Left lung (tissue), 10 donors: ENCODE measurements around the gene SMCR8. TPM values are rescaled to one million over a fixed set of nuclear protein-coding genes. Genes with fewer than 3 reads are reported as not detected.
A peak's percentile ranks its signal among the peaks of the same experiment; 100 is the strongest.

Experiments used
- ATAC-seq: fragments of 200-7000 bp; cut with Tn5 transposase; one replicate; pipeline ENCODE4 v1.9.1; 2020; ENCODE audit warnings: moderate library complexity
- DNase-seq, 4 donors: peaks; one replicate each; pipeline ENCODE4 v3.0.0-alpha.2; 2013 to 2020
- H3K27ac ChIP-seq, 2 donors: fragments of 200-600 bp; sonication (generic) in 1 of 2; one replicate each; pipeline versions ENCODE4 v1.5.0 to v1.8.0; 2020 to 2021
- H3K27me3 ChIP-seq, 2 donors: fragments of 200-600 bp; sonication (generic) in 1 of 2; one replicate each; pipeline versions ENCODE4 v1.5.0 to v1.8.0; 2020 to 2021
- H3K36me3 ChIP-seq, 2 donors: fragments of 200-600 bp; sonication (generic) in 1 of 2; one replicate each; pipeline versions ENCODE4 v1.5.0 to v1.8.0; 2020 to 2021
- H3K4me1 ChIP-seq, 2 donors: fragments of 200-600 bp; one replicate each; pipeline ENCODE4 v1.8.0; 2021
- H3K4me3 ChIP-seq, 2 donors: fragments of 200-600 bp; sonication (generic) in 1 of 2; one replicate each; pipeline versions ENCODE4 v1.5.0 to v1.8.0; 2020 to 2021; ENCODE audit warnings: mild to moderate bottlenecking in 1 of 2
- H3K9me3 ChIP-seq, 2 donors: fragments of 200-600 bp; sonication (generic) in 1 of 2; one replicate each; pipeline versions ENCODE4 v1.5.0 to v1.8.0; 2020 to 2021
- intact Hi-C, 2 donors: fragments of 100-400 bp; cut with DNase I; formaldehyde crosslinking; loops; one replicate each; pipeline versions ENCODE4 v1.11.2 to v1.14.2; 2022
- polyA plus RNA-seq, 6 donors: library from polyadenylated mRNA; unstranded; fragments of 120-200 nt; gene quantifications; one replicate each; pipeline ENCODE4 v1.2.1, GENCODE V29; 2013; ENCODE audit not compliant: insufficient read length in 6 of 6
- total RNA-seq, 2 donors: library from RNA; stranded (reverse); fragmentation: NEBNext Ultra II Directional; extraction: Animal tissue kit (Norgen Biotek cat#: 25700); gene quantifications; one replicate each; pipeline ENCODE4 v1.2.1, GENCODE V29; 2021
- TF ChIP-seq, protein P1 (sequence below), 2 donors: fragments of 200-600 bp; sonication (generic) in 1 of 2; IDR thresholded peaks; one replicate each; pipeline versions ENCODE4 v1.5.0 to v1.8.0; 2021; ENCODE audit warnings: antibody characterized with exemption in 2 of 2
- donor health status: DM: no; HTN: yes; CAD: no.
- donor health status: DM: no; HTN: no; CAD: no.

SMCR8 gene
- total and polyA plus RNA-seq, 8 donors, result 12.0 to 23.4 (median 13.2) TPM

- no peak for DNase-seq
- intact Hi-C loops, result no loop called here
- TF ChIP-seq, protein P1, sequence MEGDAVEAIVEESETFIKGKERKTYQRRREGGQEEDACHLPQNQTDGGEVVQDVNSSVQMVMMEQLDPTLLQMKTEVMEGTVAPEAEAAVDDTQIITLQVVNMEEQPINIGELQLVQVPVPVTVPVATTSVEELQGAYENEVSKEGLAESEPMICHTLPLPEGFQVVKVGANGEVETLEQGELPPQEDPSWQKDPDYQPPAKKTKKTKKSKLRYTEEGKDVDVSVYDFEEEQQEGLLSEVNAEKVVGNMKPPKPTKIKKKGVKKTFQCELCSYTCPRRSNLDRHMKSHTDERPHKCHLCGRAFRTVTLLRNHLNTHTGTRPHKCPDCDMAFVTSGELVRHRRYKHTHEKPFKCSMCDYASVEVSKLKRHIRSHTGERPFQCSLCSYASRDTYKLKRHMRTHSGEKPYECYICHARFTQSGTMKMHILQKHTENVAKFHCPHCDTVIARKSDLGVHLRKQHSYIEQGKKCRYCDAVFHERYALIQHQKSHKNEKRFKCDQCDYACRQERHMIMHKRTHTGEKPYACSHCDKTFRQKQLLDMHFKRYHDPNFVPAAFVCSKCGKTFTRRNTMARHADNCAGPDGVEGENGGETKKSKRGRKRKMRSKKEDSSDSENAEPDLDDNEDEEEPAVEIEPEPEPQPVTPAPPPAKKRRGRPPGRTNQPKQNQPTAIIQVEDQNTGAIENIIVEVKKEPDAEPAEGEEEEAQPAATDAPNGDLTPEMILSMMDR (IDR thresholded peaks at IDR 0.05), result no peak
- Histone ChIP-seq H3K4me1 (no peaks in the 10 kb centered on the region), H3K36me3 (peaks cover 0 to 86% of the 10 kb centered on the region in 2 donors), H3K9me3 (no peaks in the 10 kb centered on the region), H3K27ac (no peak overlapping the region), H3K4me3 (no peak overlapping the region), H3K27me3 (no peaks in the 10 kb centered on the region)
- ATAC-seq, result no peak
Measured at GRCh38 chr17:18339933-18340332, 24.8 kb downstream of the SMCR8 start.

- peaks cover 0 to 95% of the 10 kb centered on the region in 2 donors for H3K36me3 ChIP-seq
- TF ChIP-seq, protein P1 (IDR thresholded peaks at IDR 0.05), result no peak
- no peaks in the 10 kb centered on the region for H3K27me3 ChIP-seq
- no peak overlapping the region for H3K27ac ChIP-seq
- DNase-seq (no peak), ATAC-seq (no peak)
- H3K4me3 ChIP-seq, result no peak overlapping the region
- H3K9me3 ChIP-seq, result no peaks in the 10 kb centered on the region
- intact Hi-C loops, result no loop called here
- no peaks in the 10 kb centered on the region for H3K4me1 ChIP-seq
Measured at GRCh38 chr17:18344021-18344420, 28.9 kb downstream of the SMCR8 start.

GRCh38 chr17:18353541-18353940 is 38.4 kb downstream of the SMCR8 start:
- TF ChIP-seq, protein P1 (IDR thresholded peaks at IDR 0.05), result no peak
- DNase-seq (no peak), ATAC-seq (no peak)
- H3K4me1 ChIP-seq, result peaks cover 0 to 24% of the 10 kb centered on the region in 2 donors
- H3K27me3 ChIP-seq, result no peaks in the 10 kb centered on the region
- no peak overlapping the region for H3K27ac ChIP-seq
- no peaks in the 10 kb centered on the region for H3K9me3 ChIP-seq
- H3K36me3 ChIP-seq, result peaks cover 0 to 73% of the 10 kb centered on the region in 2 donors
- no peak overlapping the region for H3K4me3 ChIP-seq
- intact Hi-C loops, result no loop called here

- ATAC-seq, result peak; percentile 92
- TF ChIP-seq, protein P1 (IDR thresholded peaks at IDR 0.05), result no peak
- H3K4me1 ChIP-seq, result peaks cover 0 to 26% of the 10 kb centered on the region in 2 donors
- no peaks in the 10 kb centered on the region for H3K9me3 ChIP-seq
- peak overlapping the region; percentile 37 to 50 for H3K27ac ChIP-seq
- intact Hi-C loops, result no loop called here
- no peak overlapping the region for H3K4me3 ChIP-seq
- H3K36me3 ChIP-seq, result peaks cover 0 to 65% of the 10 kb centered on the region in 2 donors
- no peaks in the 10 kb centered on the region for H3K27me3 ChIP-seq
- DNase-seq, result peak in 2 of 4 donors; percentile 26 to 72
Measured at GRCh38 chr17:18356624-18357023, 41.5 kb downstream of the SMCR8 start.

DNA sequence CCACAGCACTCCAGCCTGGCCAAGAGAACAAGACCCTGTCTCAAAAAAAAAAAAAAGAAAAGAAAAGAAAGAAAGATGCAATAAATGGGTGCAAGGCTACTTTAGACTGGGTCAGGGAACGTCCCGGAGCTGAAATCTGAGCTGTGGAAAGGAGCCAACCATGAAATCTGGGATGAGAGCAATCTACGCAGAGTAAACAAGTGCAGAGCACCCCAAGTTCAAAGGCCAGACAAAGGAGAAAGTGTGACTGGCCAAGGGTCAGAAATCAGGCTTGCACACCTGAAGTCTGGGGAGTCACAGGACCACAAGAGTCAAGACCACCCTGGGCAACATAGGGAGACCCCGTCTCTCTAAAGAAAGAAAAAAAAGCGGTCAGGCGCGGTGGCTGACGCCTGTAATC is 45.4 kb downstream of the SMCR8 start:
- no peak for DNase-seq
- TF ChIP-seq, protein P1 (IDR thresholded peaks at IDR 0.05), result no peak
- H3K36me3 ChIP-seq, result peaks cover 0 to 30% of the 10 kb centered on the region in 2 donors
- no peak overlapping the region for H3K4me3 ChIP-seq
- intact Hi-C loops, result no loop called here
- no peak overlapping the region for H3K27ac ChIP-seq
- no peak for ATAC-seq
- peaks cover 10 to 47% of the 10 kb centered on the region in 2 donors for H3K4me1 ChIP-seq
- no peaks in the 10 kb centered on the region for H3K9me3 ChIP-seq
- no peaks in the 10 kb centered on the region for H3K27me3 ChIP-seq
